GM12878 (cell line): Measurements from ENCODE around the gene SIM1. TPM values are rescaled to one million over a fixed set of nuclear protein-coding genes. Genes with fewer than 3 reads are reported as not detected.

Source experiments
- ATAC-seq: fragments of 200-7000 bp; cut with Tn5 transposase; 3 replicates; pipeline ENCODE4 v1.9.1; 2020; ENCODE audit warnings: mild to moderate bottlenecking, moderate library complexity
- BruUV-seq: library from RNA; stranded (reverse); fragments of 400-500 nt; replicated peaks from 2 replicates; lab custom pipeline; 2021; lab: Mats Ljungman, UMichigan
- CTCF ChIA-PET: fragments of 300-600 bp; sonication (Branson Sonifier 250); formaldehyde crosslinking; extraction: SDS; loops from one replicate; lab custom pipeline; 2021; ENCODE audit warnings: inconsistent platforms; lab: Yijun Ruan, JAX
- POLR2A ChIA-PET: fragments of 350-600 bp; formaldehyde crosslinking; extraction: SDS; loops from one replicate; lab custom pipeline; 2021; ENCODE audit warnings: inconsistent platforms; lab: Charles Lee
- RAD21 ChIA-PET: fragments of 300-600 bp; sonication (Branson Sonifier 250); formaldehyde crosslinking; loops from one replicate; lab custom pipeline; 2023; ENCODE audit warnings: antibody characterized with exemption; ENCODE audit not compliant: unreplicated experiment; lab: Charles Lee
- SMC1A ChIA-PET: fragments of 300-600 bp; sonication (Branson Sonifier 250); formaldehyde crosslinking; loops from one replicate; lab custom pipeline; 2023; ENCODE audit not compliant: unreplicated experiment, uncharacterized antibody; lab: Charles Lee
- DNase-seq: peaks from one replicate; pipeline ENCODE4 v3.0.0-alpha.2; 2011; ENCODE audit warnings: low read depth, low spot score
- FAIRE-seq: peaks from 3 replicates; lab custom pipeline; 2011; peaks lifted over from hg19 to GRCh38; lab: Jason Lieb, UNC
- H2AFZ ChIP-seq: 2 replicates; pipeline ENCODE4 v1.6.0; 2011; ENCODE audit warnings: low read depth, low read length, control low read depth; ENCODE audit not compliant: control insufficient read depth
- H3K27ac ChIP-seq: 2 replicates; pipeline ENCODE4 v1.5.1; 2011; ENCODE audit warnings: control low read depth; ENCODE audit not compliant: control insufficient read depth, insufficient read depth
- H3K27me3 ChIP-seq, 2 experiments: replicated peaks in 1 of 2; 2 replicates each; pipeline versions ENCODE4 v1.6.0 to v1.6.1; 2011; ENCODE audit warnings: low read length in 1 of 2; ENCODE audit not compliant: control insufficient read depth in 2 of 2, insufficient read depth in 2 of 2
- H3K36me3 ChIP-seq, 2 experiments: 2 replicates each; pipeline ENCODE4 v1.5.1; 2011; ENCODE audit warnings: low read length in 1 of 2; ENCODE audit not compliant: control insufficient read depth in 2 of 2, insufficient read depth in 2 of 2
- H3K4me1 ChIP-seq: 2 replicates; pipeline ENCODE4 v1.6.1; 2011; ENCODE audit warnings: mild to moderate bottlenecking, low read length, moderate library complexity, mixed read lengths; ENCODE audit not compliant: control insufficient read depth, insufficient read depth
- H3K4me2 ChIP-seq: 2 replicates; pipeline ENCODE4 v1.6.0; 2011; ENCODE audit warnings: control low read depth; ENCODE audit not compliant: control insufficient read depth, insufficient read depth
- H3K4me3 ChIP-seq: fragments of 200-600 bp; sonication (generic); 2 replicates; pipeline ENCODE4 v1.5.1; 2016
- H3K79me2 ChIP-seq: 2 replicates; pipeline ENCODE4 v1.6.0; 2011; ENCODE audit warnings: low read length; ENCODE audit not compliant: control insufficient read depth, insufficient read depth
- H3K9ac ChIP-seq: 2 replicates; pipeline ENCODE4 v1.8.0; 2011; ENCODE audit warnings: low read length, control low read depth, mixed read lengths; ENCODE audit not compliant: control insufficient read depth, insufficient read depth
- H3K9me3 ChIP-seq: replicated peaks from 3 replicates; pipeline ENCODE4 v1.5.1; 2011; ENCODE audit warnings: mild to moderate bottlenecking, low read length; ENCODE audit not compliant: control insufficient read depth, insufficient read depth
- H4K20me1 ChIP-seq: 2 replicates; pipeline ENCODE4 v1.6.0; 2011; ENCODE audit not compliant: control insufficient read depth, insufficient read depth
- CREM ChIP-seq: IDR thresholded peaks from 2 replicates; pipeline ENCODE4 v1.6.1; 2014; ENCODE audit warnings: antibody characterized with exemption, low read depth
- E2F8 ChIP-seq: fragments of 450-650 bp; IDR thresholded peaks from 2 replicates; pipeline ENCODE4 v1.6.1; 2018; ENCODE audit warnings: mild to moderate bottlenecking, low read depth, moderate library complexity; ENCODE audit not compliant: partially characterized antibody
- EED ChIP-seq: sonication (generic); IDR thresholded peaks from 2 replicates; pipeline ENCODE4 v1.6.1; 2016; ENCODE audit warnings: antibody characterized with exemption, low read depth
- EZH2 ChIP-seq: IDR thresholded peaks from 2 replicates; pipeline ENCODE4 v1.6.1; 2012; ENCODE audit warnings: low read depth, mild to moderate bottlenecking, control low read depth, inconsistent platforms, low read length, borderline replicate concordance; ENCODE audit not compliant: control insufficient read depth
- FOS ChIP-seq: IDR thresholded peaks from 3 replicates; pipeline ENCODE4 v1.6.1; 2011; ENCODE audit warnings: borderline replicate concordance; ENCODE audit not compliant: insufficient read length; ENCODE audit errors: extremely low read depth
- HDAC2 ChIP-seq: fragments of 200-600 bp; sonication (generic); IDR thresholded peaks from 2 replicates; pipeline ENCODE4 v1.6.1; 2017
- KLF5 ChIP-seq: fragments of 450-650 bp; IDR thresholded peaks from 2 replicates; pipeline ENCODE4 v1.6.1; 2014; ENCODE audit warnings: mild to moderate bottlenecking; ENCODE audit not compliant: partially characterized antibody
- MYC ChIP-seq: IDR thresholded peaks from 2 replicates; pipeline ENCODE4 v1.6.1; 2011; ENCODE audit warnings: mild to moderate bottlenecking, low read length, moderate library complexity, inconsistent platforms; ENCODE audit not compliant: insufficient read depth, insufficient replicate concordance, insufficient read length, severe bottlenecking
- REST ChIP-seq: IDR thresholded peaks from 2 replicates; pipeline ENCODE4 v1.6.1; 2012; ENCODE audit warnings: mild to moderate bottlenecking, low read depth, low read length
- SIX5 ChIP-seq: IDR thresholded peaks from 2 replicates; pipeline ENCODE4 v1.6.1; 2011; ENCODE audit warnings: mild to moderate bottlenecking, low read depth, low read length, moderate library complexity; ENCODE audit not compliant: severe bottlenecking
- SPI1 ChIP-seq: IDR thresholded peaks from 2 replicates; pipeline ENCODE4 v1.6.1; 2011; ENCODE audit warnings: low read depth, mild to moderate bottlenecking, low read length, moderate library complexity, borderline replicate concordance; ENCODE audit not compliant: insufficient read depth
- TBL1XR1 ChIP-seq: IDR thresholded peaks from 2 replicates; pipeline ENCODE4 v1.6.1; 2012; ENCODE audit warnings: low read depth, low read length, improper control_type of control experiment
- WGBS: methylation state at CpG from one replicate; pipeline ENCODE4 v1.1.6; 2016; ENCODE audit warnings: low lambda C conversion rate; ENCODE audit not compliant: insufficient replicate concordance, insufficient coverage; ENCODE audit errors: missing lambda C conversion rate; 5-methylcytosine and 5-hydroxymethylcytosine counted together
- in situ Hi-C: fragments of 300-500 bp; cut with MboI; formaldehyde crosslinking; loops from 9 replicates; pipeline ENCODE4 v1.14.3; 2018; ENCODE audit warnings: mixed read lengths
- intact Hi-C: fragments of 100-400 bp; cut with micrococcal nuclease; formaldehyde crosslinking; loops from one replicate; pipeline ENCODE4 v1.14.2; 2022; ENCODE audit not compliant: unreplicated experiment
- polyA plus RNA-seq, 11 experiments: library from polyadenylated mRNA; depleted of rRNA in 4 of 11; unstranded in 6 of 11; stranded (reverse) in 5 of 11; fragments of >200 nt; fragmentation: Nextera tagmentation in 4 of 11; fragmentation: Illumina TruSeq in 1 of 11; extraction: Ambion mirVana in 4 of 11; extraction: Trizol in 1 of 11; gene quantifications; 1 replicate in 1 of 11; 2 replicates in 10 of 11; pipeline versions ENCODE4 v1.2.1 to v1.2.3, GENCODE V29; 2011 to 2016; ENCODE audit warnings: inconsistent platforms in 2 of 11, missing spikeins in 2 of 11, low read depth in 1 of 11
- total RNA-seq, 4 experiments: library from RNA; depleted of rRNA in 3 of 4; stranded (reverse); fragments of >200 nt in 3 of 4; fragmentation: Illumina TruSeq in 1 of 4; extraction: Trizol in 1 of 4; gene quantifications; 2 replicates each; pipeline versions ENCODE4 v1.2.1 to v1.2.3, GENCODE V29; 2013 to 2021
- TF ChIP-seq, protein P1 (sequence below): IDR thresholded peaks from 2 replicates; pipeline ENCODE4 v1.6.1; 2011; ENCODE audit warnings: low read depth, mild to moderate bottlenecking, low read length, moderate library complexity, borderline replicate concordance; ENCODE audit errors: extremely low read depth
- TF ChIP-seq, protein P2 (sequence below): IDR thresholded peaks from 2 replicates; pipeline ENCODE4 v1.6.1; 2011; ENCODE audit warnings: borderline replicate concordance, low read depth, mild to moderate bottlenecking, moderate library complexity, low read length; ENCODE audit not compliant: insufficient read depth, poor library complexity, severe bottlenecking

SIM1 gene
- total and polyA plus RNA-seq, 10 of the 15 experiments (the other 5 are each of a cell fraction or from before 2014, with no cell fraction given) = not detected

- Histone ChIP-seq H3K27ac (no peak overlapping the region), H3K79me2 (no peaks in the 10 kb centered on the region), H2AFZ (no peak overlapping the region), H3K9me3 (no peaks in the 10 kb centered on the region), H3K9ac (no peak overlapping the region), H4K20me1 (no peaks in the 10 kb centered on the region), H3K4me2 (no peak overlapping the region), H3K27me3 (no peaks in the 10 kb centered on the region), H3K4me1 (no peaks in the 10 kb centered on the region), H3K36me3 (no peaks in the 10 kb centered on the region), H3K4me3 (no peak overlapping the region)
- BruUV-seq = no TSS peak
- FAIRE-seq (no peak), DNase-seq (no peak), ATAC-seq (no peak)
- SMC1A ChIA-PET = no interaction called here
- POLR2A ChIA-PET = no interaction called here
- RAD21 ChIA-PET = no interaction called here
- in situ Hi-C loops (no loop called here), intact Hi-C loops (no loop called here)
- CTCF ChIA-PET = no interaction called here
- WGBS = 5% methylated on average over 3 of the region's 3 CpGs
- TF ChIP-seq, protein P1, sequence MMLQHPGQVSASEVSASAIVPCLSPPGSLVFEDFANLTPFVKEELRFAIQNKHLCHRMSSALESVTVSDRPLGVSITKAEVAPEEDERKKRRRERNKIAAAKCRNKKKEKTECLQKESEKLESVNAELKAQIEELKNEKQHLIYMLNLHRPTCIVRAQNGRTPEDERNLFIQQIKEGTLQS = no peak
- TF ChIP-seq E2F8 (no peak), KLF5 (no peak), SPI1 (no peak), HDAC2 (no peak), CREM (no peak), FOS (no peak), EED (no peak), REST (no peak), EZH2 (no peak), SIX5 (no peak), MYC (no peak), TBL1XR1 (no peak)
- TF ChIP-seq, protein P2, sequence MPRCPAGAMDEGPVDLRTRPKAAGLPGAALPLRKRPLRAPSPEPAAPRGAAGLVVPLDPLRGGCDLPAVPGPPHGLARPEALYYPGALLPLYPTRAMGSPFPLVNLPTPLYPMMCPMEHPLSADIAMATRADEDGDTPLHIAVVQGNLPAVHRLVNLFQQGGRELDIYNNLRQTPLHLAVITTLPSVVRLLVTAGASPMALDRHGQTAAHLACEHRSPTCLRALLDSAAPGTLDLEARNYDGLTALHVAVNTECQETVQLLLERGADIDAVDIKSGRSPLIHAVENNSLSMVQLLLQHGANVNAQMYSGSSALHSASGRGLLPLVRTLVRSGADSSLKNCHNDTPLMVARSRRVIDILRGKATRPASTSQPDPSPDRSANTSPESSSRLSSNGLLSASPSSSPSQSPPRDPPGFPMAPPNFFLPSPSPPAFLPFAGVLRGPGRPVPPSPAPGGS = no peak
These were observed 75.7 kb downstream of the SIM1 start for GRCh38 chr6:100388868-100389519.
